Uterus (tissue), 2 donors: ENCODE measurements around the gene PTPRM.

Experiments used
- POLR2A ChIP-seq, 2 donors: fragments of 450-650 bp; IDR thresholded peaks; one replicate each; pipeline ENCODE4 v1.6.1; 2016; ENCODE audit warnings: antibody characterized with exemption in 2 of 2, mild to moderate bottlenecking in 1 of 2, moderate library complexity in 1 of 2
- TF ChIP-seq, protein P1 (sequence below), 4 experiments: fragments of 200-600 bp in 2 of 4; fragments of 450-650 bp in 2 of 4; sonication (generic) in 2 of 4; IDR thresholded peaks; one replicate each; pipeline ENCODE4 v1.5.1; 2016 to 2019; ENCODE audit warnings: antibody characterized with exemption in 4 of 4, mild to moderate bottlenecking in 2 of 4, moderate library complexity in 1 of 4

- TF ChIP-seq, protein P1, sequence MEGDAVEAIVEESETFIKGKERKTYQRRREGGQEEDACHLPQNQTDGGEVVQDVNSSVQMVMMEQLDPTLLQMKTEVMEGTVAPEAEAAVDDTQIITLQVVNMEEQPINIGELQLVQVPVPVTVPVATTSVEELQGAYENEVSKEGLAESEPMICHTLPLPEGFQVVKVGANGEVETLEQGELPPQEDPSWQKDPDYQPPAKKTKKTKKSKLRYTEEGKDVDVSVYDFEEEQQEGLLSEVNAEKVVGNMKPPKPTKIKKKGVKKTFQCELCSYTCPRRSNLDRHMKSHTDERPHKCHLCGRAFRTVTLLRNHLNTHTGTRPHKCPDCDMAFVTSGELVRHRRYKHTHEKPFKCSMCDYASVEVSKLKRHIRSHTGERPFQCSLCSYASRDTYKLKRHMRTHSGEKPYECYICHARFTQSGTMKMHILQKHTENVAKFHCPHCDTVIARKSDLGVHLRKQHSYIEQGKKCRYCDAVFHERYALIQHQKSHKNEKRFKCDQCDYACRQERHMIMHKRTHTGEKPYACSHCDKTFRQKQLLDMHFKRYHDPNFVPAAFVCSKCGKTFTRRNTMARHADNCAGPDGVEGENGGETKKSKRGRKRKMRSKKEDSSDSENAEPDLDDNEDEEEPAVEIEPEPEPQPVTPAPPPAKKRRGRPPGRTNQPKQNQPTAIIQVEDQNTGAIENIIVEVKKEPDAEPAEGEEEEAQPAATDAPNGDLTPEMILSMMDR (IDR thresholded peaks at IDR 0.05), result no peak
- no peak for TF ChIP-seq POLR2A (IDR thresholded peaks at IDR 0.05)
Measured at GRCh38 chr18:7629416-7629815, 62.3 kb downstream of the PTPRM start.
